Measurements from ENCODE around the gene NANOS2. TPM values are rescaled to one million over a fixed set of nuclear protein-coding genes. Genes with fewer than 3 reads are reported as not detected.
A peak's percentile ranks its signal among the peaks of the same experiment; 100 is the strongest.

The NANOS2 gene
- total RNA-seq, 2 donors from 2014 or later, result not detected

GRCh38 chr19:45927565-45928261 lies 13.1 kb upstream of the NANOS2 start:
- Histone ChIP-seq H3K4me1 (peaks cover 0 to 4% of the 10 kb centered on the region in 2 donors), H3K27me3 (no peaks in the 10 kb centered on the region), H3K27ac (no peak overlapping the region), H3K36me3 (no peaks in the 10 kb centered on the region), H3K9me3 (no peaks in the 10 kb centered on the region), H3K4me3 (no peak overlapping the region)
- TF ChIP-seq CTCF (IDR thresholded peaks at IDR 0.05), result peak in 1 of 2 donors; percentile 29
- peak; percentile 83 for DNase-seq (ENCODE audit: low spot score)

- H3K27me3 ChIP-seq, result no peaks in the 10 kb centered on the region
Measured at GRCh38 chr19:45924891-45925447, 10.4 kb upstream of the NANOS2 start.

GRCh38 chr19:45922281-45922680 lies 7.7 kb upstream of the NANOS2 start:
- no peaks in the 10 kb centered on the region for H3K36me3 ChIP-seq
- H3K27me3 ChIP-seq, result no peaks in the 10 kb centered on the region
- no peak for TF ChIP-seq CTCF (IDR thresholded peaks at IDR 0.05)
- H3K4me1 ChIP-seq, result no peaks in the 10 kb centered on the region
- no peak overlapping the region for H3K4me3 ChIP-seq
- no peak overlapping the region for H3K27ac ChIP-seq
- no peak for DNase-seq (ENCODE audit: low spot score)
- no peaks in the 10 kb centered on the region for H3K9me3 ChIP-seq

More at GRCh38 chr19:45924891-45925447, 10.4 kb upstream of the NANOS2 start:
- Histone ChIP-seq H3K27ac (no peak overlapping the region), H3K36me3 (no peaks in the 10 kb centered on the region), H3K4me3 (no peak overlapping the region), H3K4me1 (peaks cover 0 to 4% of the 10 kb centered on the region in 2 donors), H3K9me3 (no peaks in the 10 kb centered on the region)
- no peak for DNase-seq (ENCODE audit: low spot score)
- TF ChIP-seq CTCF (IDR thresholded peaks at IDR 0.05), result no peak

- H3K4me1 ChIP-seq, result no peaks in the 10 kb centered on the region
- H3K4me3 ChIP-seq, result no peak overlapping the region
- H3K27ac ChIP-seq, result no peak overlapping the region
- no peaks in the 10 kb centered on the region for H3K36me3 ChIP-seq
- TF ChIP-seq CTCF (IDR thresholded peaks at IDR 0.05), result no peak
- H3K9me3 ChIP-seq, result no peaks in the 10 kb centered on the region
- no peak for DNase-seq (ENCODE audit: low spot score)
- H3K27me3 ChIP-seq, result no peaks in the 10 kb centered on the region
Measured at GRCh38 chr19:45920458-45920857, 5.9 kb upstream of the NANOS2 start.

GRCh38 chr19:45919678-45920077 lies 5.1 kb upstream of the NANOS2 start:
- Histone ChIP-seq H3K4me1 (no peaks in the 10 kb centered on the region), H3K27me3 (no peaks in the 10 kb centered on the region), H3K27ac (no peak overlapping the region), H3K36me3 (no peaks in the 10 kb centered on the region), H3K4me3 (no peak overlapping the region), H3K9me3 (no peaks in the 10 kb centered on the region)
- no peak for DNase-seq (ENCODE audit: low spot score)
- no peak for TF ChIP-seq CTCF (IDR thresholded peaks at IDR 0.05)
